NCI-H524 (cell line): ENCODE data around the gene STRN4.
A peak's percentile ranks its signal among the peaks of the same experiment; 100 is the strongest.
"Not testable (repeated sequence)": the region's sequence is repeated elsewhere in the genome, so short reads cannot be mapped to it uniquely, and the experiment has no call there.

Source experiments
- DNase-seq, 2 experiments: peaks; one replicate each; lab custom pipeline; 2025; lab: John Stamatoyannopoulos, UW

The STRN4 gene, protein sequence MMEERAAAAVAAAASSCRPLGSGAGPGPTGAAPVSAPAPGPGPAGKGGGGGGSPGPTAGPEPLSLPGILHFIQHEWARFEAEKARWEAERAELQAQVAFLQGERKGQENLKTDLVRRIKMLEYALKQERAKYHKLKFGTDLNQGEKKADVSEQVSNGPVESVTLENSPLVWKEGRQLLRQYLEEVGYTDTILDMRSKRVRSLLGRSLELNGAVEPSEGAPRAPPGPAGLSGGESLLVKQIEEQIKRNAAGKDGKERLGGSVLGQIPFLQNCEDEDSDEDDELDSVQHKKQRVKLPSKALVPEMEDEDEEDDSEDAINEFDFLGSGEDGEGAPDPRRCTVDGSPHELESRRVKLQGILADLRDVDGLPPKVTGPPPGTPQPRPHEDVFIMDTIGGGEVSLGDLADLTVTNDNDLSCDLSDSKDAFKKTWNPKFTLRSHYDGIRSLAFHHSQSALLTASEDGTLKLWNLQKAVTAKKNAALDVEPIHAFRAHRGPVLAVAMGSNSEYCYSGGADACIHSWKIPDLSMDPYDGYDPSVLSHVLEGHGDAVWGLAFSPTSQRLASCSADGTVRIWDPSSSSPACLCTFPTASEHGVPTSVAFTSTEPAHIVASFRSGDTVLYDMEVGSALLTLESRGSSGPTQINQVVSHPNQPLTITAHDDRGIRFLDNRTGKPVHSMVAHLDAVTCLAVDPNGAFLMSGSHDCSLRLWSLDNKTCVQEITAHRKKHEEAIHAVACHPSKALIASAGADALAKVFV

DNA sequence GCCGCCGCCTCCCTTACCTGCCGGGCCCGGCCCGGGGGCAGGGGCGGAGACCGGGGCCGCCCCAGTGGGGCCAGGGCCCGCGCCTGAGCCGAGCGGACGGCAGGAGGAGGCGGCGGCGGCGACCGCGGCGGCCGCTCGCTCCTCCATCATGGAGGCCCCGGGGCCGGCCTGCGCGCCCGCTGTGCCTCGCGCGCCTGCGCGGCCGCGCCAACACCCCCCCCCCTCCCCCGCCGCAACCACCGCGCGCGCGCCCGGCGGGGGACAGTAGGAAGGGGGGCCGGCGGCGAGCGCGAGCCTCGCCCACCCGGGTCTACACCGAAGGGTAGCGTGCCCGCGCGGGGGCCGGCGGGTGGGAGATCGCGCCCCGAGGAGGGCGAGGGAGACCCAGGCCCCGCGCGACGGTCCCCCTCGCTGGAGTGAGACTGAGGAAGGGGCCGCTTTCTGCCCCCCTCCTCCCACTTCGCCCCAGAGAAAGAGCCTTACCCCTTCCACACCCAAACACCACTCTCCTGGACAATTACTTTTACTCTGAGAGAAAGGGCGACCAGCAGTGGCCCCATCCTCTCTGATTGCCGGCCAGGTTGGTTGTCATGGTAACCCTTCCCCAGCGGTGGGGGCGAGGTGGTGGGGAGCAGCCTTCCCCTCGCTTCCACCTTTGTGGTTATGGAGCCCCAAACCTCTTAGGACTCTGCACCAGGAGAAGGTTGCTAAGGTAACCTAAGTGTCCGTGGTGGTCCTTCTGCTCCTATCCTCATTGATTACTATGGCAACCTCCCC is at the start of gene STRN4:
Gene STRN4, minus strand, starts transcription at position 170 of the 777 bp plus-strand sequence. Its CDS starts 20 bp downstream, at position 150.
- DNase-seq: peak in 1 of 2 experiments; percentile 61

DNA sequence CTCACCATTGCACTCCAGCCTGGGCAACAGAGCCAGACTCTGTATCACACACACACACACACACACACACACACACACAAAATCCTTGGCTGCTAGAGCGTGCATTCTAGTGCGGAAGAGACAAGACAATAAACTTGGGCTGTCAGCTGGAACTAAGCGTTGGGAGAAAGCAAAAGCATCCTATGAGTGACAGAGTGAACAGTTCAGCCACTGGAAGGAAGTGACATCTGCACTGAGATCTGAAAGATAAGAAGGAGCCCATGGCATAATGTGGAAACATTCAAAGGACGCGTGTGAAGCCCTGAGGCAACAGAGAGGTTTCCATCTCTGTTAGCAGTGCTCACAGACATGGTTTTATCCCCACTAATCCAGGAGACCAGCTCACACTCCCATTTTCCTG is 45.7 kb upstream of the STRN4 start:
- DNase-seq: no peak

DNA sequence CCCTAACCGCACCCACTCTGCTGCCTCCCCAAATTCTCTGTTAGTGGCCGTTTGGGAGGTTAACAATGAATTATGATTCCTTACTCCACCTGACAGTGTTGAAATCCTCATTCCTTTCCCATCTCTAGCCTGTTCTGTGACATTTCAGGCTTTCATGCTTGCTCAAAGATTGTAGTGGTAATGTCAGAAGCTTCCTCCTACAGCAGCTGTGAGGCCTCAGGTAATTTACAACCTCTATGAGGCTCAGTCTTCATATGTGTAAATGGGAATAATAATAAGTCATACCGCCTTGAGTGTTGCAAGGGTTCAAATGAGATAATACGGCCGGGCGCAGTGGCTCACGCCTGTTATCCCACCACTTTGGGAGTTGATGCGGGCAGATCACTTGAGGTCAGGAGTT is 43.1 kb upstream of the STRN4 start:
- no peak for DNase-seq

DNA sequence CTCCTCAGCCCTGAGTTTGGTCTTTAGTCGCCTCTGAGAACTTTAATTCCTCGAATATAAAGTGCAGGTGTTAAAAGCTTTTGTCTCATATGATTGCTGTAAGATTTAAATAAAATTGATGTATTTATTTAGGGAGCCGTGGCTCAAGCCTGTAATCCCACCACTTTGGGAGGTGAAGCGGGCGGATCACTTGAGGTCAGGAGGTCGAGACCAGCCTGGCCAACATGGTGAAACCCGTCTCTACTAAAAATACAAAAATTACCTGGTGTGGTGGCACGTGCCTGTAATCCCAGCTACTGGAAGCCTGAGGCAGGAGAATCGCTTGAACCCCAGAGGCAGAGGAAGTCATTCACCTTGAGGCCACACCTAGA is 42.7 kb upstream of the STRN4 start:
- no peak for DNase-seq

DNA sequence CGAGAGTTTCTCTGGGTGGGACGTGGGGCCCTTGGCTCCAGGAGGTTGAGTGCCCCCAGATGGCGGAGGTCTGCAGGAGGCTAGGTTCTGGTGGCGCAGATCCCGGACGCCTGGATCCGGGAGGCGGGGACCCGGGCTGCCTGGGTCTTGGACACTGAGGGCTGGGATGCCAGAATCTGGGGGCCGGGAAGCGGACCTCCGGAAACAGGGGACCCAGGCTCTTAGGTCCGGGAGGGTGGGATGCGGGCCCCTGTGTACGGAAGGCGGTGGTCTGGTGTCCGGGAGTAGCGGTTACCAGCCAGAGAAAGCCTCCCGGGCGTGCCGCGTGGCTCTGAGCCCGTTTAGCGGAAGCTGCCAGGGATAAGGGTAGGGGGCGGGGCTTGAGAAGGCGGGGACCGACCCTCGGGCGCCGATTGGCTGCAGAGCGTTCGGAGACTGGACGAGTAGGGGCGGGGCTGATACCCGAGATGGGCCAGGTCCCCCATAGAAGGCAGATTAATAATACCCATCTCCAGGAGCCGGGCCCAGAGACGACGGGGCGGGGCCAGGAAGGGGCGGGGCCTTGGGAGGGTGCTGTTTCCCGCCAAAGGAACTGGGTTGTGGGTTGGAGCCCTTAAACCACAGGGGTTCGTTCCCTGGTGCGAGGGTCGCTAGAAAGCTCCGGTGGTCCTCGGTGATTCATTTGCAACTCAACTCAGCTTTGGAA is 42.2 kb upstream of the STRN4 start, which contains the start of gene SLC1A5:
Gene SLC1A5, minus strand, starts transcription at position 333 of the 706 bp plus-strand sequence. CDS start 629 bp downstream, outside the sequence.
- DNase-seq: peak; percentile 92 to 95

DNA sequence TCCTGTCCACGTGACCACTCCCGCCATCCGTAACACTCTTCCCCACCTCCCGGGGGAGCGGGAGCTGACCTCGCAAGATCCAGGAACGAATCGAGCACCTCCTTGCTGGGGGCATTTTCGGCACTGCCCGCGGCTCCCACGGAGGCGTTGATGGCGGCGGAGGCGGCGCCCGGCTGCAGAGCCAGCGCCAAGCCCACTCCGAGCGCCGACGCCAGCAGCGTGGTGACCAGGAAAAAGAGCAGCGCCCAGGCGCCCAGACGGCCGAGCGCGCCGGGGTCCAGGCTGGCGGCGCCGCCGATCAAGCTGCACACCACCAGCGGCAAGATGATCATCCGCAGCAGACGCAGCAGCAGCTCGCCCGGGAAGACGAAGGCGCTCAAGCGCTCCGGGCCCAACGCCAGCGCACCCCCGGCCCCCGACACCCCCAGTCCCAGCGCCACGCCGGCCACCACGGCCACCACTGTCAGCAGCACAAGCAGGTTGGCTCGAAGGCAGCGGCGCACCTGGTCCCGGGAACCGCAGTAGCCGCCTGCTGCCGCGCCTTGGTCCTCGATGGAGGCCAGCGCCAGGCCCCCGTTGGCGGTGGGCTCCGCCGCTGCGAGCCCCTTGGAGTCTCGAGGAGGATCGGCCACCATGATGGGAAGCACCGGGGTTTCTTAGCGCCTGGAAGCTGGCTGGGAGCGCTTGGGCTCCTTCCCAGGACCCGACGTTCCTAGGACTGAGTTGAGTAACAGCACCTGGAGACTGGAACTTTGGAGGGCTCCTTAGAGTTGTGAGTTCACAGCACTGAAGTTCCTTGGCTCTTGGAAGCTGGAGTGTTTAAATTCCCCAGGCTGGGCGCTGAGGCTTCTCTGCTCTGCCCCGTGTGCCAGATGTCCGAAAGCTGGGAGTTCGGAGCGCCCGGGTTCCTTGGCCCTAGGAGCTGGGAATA is 41.3 kb upstream of the STRN4 start:
- DNase-seq: peak; percentile 41 to 59

DNA sequence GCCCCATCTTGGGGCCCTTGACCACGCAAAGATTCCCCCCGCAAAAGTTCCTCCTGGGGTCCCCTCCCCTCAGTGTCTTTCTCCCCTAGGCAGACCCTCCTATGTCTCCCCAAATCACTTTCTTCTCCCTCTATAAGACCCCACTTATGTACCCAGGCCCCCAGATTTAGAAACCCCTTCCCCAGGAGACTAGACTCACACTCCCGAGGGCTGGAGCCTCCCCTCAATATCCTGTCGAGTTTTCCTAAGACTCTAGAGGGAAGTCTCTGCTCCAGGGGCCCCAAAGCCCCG is 40.7 kb upstream of the STRN4 start:
- no peak for DNase-seq

DNA sequence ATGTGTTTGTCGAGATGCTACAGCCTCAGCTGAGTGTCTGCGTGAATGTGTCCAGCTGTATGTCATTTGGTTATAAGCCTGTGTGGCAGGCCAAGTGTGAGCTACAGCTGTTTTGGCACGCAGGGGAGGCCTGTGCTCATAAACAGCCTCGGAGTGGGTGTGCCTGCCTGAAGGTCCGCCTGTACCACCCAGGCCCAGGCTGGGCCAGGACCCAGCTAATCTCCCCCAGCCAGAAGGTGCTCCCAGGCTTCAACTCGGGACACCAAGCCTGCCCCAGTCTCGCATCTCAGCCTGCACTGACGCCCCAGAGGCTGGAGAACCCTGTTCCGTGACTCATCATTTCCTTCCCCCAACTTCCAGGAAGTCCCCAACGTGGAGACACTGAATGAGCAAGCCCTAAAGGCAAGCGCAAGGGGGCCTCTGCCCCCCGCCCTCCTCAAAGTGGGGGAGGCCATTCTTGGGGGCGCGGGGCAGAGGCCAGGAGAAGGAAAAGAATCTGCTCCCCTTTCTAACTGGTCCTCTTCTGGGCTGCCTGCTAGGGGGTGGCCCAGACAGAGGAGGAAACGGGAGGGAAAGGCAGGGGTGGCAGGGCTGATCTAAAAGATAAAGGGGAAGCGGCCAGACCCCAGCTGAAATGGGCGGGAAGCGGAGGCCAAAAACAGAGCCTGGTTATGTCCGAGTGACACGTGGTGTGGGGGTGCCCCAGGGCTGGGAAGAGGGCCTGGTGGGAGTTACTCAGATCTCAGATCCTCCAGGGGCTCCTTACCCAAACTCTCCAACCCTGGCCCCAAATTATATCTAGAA is 40.2 kb upstream of the STRN4 start:
- peak; percentile 47 to 70 for DNase-seq

DNA sequence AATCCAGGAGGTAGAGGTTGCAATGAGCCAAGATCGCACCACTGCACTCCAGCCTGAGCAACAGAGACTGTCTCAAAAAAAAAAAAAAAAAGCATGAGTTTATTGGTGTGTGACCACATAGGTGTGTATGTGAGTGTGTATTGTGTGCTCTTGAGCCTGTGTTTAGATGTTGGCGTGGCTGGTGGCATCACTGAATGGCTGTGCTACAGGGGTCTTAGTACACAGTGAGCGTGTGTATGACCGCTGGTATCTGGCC is 39.7 kb upstream of the STRN4 start:
- no peak for DNase-seq

DNA sequence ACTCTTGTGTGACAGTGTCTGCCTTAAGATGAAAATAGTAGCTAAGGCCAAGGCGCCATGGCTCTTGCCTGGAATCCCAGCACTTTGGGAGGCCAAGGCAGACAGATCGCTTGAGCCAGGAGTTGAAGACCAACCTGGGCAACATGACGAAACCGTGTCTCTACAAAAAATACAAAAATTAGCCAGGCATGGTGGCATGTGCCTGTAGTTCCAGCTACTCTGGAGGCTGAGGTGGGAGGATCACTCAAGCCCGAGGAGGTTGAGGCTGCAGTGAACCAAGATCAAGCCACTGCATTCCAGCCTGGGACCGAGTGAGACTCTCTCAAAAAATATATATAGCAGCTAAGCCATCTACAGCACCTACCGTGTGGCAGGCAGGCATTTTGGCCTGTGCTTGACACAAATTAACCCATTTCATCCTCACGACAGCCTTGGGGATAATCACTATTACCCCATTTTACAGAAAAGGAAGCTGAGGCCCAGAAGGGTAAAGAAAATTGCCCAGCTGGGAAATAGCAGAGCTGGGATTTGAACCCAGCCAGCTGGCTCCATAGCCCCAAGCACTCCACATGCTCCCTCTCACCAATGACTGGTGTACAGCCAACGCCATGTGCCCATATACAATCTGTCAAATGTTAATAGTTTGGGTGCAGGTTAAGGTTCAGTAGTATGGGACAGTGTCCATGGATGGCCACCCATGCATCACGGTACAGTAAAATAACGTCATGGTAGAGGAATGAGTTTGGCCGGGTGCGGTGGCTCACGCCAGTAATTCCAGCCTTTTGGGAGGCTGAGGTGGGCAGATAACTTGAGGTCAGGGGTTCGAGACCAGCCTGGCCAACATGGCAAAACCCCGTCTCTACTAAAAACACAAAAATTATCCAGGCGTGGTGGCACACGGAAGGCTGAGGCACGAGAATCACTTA is 39.1 kb upstream of the STRN4 start:
- no peak for DNase-seq

DNA sequence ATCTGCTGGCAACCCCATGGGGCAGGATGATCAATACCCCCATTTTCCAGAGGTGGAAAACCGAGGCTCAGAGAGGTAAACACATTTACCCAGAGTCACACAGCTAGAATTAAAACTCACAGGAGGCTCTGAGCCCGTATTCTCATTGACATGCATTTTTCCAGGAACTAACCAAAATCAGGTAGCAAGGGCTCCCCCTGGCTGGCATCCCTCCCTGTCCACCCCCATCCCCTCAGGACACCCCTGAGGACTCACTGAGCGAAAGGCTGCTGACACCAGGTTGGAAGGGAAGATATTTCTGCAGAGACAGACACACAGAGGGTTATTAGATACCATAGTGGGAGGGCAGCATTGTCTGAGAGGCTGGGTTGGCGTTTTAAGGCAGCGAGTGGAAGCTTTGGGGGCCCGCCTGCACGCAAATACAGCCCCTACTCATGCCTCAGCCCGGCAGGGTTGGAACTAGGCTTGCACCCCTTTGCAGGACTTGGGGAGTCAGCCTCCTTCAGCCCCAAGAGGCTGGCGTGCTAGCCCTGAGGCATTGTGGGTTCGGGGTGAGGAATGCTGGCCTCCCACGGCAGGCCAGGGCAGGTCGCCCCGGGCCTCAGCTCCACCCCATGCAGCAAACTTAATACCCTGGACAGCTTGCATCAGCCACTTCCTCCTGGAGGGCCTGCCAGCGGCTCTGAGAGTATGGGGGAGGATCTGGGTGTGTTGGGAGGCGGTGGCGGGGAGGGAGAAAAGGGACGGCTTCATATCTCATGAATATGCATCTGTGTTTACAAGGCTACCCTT is 38.2 kb upstream of the STRN4 start:
- DNase-seq: peak; percentile 62 to 75

DNA sequence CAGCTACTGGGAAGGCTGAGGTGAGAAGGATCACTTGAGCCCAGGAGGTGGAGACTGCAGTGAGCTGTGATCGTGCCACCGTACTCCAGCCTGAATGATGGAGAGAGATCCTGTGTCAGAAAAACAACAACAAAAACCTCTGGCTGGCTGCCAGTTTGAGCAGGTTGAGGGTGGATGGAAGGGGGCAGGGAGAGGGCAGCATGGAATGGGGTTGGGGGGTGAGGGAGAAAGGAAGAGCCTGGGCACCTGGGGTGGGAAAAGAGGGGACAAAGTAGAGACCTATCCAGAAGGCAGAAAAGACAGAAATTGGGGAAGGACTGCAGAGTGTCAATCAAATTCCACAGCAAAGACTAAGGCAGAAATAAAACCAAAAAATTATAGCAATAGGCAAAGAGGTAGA is 37.4 kb upstream of the STRN4 start:
- peak in 1 of 2 experiments; percentile 11 for DNase-seq

DNA sequence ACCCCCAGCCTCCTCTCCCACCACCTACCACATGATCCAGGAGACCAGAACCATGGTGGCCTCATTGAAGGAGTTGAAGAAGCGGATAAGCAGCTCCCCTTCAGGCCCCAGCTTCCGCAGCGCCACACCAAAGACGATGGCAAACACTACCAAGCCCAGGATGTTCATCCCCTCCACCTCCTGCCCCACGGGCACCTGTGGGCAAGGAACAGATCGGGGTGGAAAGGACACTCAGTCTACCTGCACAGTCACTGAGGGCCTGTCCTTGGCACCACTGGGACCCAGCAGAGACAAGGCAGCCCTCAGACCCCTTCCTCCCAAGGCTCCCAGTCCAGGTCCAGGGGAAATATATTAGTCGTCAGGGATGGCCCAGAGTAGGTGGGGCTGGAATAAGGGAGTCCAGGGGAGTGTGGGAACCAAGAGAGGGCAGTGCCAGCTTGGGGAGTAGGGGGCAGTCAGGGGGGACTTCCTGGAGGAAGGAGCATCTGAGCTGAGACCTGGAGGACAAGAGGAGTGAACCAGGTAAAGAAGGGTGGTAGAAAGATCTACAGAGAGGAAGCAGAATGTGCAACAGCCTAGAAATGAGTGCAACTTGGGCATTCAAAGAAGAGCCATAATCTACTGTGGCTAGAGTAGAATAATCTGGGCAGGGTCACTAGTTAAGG is 36.2 kb upstream of the STRN4 start:
- no peak for DNase-seq

DNA sequence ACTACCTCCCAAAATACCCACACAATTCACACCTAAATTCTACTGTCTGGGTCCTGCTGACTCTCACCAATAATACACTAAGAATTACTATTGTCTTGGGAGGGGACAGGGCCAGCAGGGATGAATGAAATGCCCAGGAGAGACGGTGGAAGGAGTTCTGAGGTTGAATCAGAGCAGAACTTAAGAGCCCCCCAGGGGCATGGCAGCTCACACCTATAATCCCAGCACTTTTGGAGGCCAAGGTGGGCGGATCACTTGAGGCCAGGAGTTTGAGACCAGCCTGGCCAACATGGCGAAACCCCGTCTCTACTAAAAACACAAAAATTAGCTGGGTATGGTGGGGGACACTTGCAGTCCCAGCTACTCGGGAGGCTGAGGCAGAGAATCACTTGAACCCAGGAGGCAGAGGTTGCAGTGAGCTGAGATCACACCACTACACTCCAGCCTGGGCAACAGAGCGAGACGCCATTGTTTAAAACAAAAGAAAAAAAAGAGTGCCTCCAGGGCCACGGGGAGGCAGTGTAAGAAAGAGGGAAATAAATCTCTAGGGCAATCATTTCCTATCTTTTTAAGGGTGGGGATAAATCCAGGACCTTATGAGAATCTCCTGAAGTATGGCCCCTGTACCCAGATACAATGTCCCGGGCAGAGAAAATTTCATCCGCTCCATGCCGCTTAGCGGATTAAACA is 31.9 kb upstream of the STRN4 start:
- DNase-seq: not testable (repeated sequence)

DNA sequence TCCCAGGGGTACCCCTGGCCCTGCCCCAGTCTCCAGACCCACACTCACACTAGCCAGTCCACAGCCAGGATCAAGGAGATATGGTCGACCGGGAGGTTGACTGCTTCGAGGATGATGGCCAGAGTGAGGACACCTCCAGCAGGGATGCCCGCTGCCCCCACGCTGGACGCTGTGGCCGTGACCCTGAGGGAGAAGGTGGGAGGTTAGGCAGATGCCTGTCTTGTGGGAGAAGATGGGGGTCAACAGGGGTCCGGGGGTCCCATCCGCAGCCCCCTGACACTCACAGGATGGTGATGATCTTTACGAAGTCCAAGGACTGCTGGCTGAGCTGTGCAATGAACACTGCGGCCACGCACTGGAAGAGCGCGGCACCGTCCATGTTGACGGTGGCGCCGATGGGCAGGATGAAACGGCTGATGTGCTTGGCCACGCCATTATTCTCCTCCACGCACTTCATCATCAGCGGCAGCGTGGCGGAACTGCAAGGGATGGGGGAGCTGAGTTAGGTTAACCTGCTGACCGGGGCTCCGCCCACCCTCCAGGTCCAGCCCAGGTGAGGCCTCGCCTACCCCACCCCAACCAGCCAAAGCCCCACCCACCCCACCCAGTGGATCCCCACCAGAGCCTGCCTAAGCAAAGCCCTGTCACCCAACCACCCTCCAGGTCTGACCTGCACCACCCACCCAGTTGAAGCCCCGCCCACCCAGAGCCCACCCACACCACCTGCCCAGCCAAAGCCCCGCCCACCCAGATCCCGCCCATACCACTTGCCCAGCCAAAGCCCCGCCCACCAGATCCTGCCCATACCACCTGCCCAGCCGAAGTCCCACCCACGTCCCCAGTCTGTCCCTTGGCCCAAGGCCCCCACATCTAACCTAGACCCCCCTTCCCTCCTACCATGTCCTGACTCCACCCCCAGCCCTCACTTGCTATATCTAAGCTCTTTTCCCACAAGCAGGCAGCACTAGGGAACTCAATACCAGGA is 31.0 kb upstream of the STRN4 start:
- DNase-seq: no peak
